DMS 273 (cell line): Measurements from ENCODE around the gene UBE2D2.
"Not testable (repeated sequence)": the region's sequence is repeated elsewhere in the genome, so short reads cannot be mapped to it uniquely, and the experiment has no call there.

Experiments
- DNase-seq: peaks from one replicate; lab custom pipeline; 2025; ENCODE audit not compliant: unreplicated experiment; lab: John Stamatoyannopoulos, UW

Gene UBE2D2

DNA sequence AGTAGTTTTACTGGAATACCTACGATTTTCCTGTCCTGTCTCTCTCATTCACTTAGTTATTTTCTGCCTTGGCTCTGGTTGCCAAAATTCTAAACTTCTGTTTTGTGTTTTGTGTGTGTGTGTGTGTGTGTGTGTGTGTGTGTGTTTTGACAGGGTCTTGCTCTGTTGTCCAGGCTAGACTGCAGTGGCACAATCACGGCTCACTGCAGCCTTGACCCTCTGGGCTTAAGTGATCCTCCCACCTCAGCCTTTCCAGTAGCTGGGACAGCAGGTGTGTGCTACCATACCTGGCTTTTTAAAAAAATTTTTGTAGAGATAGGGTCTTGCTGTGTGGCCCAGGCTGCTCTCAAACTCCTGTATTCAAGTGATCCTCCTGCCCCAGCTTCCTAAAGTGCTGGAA, 17.2 kb downstream of the UBE2D2 start:
- DNase-seq = no peak

DNA sequence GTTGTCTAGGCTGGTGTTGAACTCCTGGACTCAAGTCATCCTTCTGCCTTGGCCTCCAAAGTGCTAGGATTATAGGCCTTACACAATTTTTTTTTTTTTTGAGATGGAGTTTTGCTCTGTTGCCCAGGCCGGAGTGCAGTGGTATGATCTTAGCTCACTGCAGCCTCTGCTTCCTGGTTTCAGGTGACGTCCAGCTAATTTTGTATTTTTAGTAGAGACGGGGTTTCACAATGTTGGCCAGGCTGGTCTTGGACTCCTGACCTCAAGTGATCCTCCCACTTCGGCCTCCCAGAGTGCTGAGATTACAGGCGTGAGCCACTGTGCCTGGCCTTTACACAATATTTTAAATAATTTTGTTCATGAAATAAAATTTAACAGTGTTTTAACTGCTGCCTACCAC, 21.0 kb downstream of the UBE2D2 start:
- not testable (repeated sequence) for DNase-seq

DNA sequence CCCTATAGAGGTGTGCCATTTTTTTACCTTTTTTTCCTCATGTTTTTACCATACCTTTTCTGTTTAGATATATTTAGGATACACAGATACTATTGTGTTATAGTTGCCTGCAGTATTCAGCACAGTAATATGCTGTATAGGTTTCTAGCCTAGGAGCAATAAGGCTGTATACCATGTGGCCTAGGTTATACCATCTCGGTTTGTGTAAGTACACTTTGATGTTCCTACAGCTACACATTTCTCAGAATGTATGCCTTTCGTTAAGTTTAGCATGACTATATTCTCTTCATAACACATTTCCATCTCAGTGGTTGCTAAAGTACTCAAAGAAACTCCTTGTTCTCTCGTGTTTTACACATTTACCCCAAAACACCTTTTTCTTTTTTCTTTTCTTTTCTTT, 23.0 kb downstream of the UBE2D2 start:
- no peak for DNase-seq

DNA sequence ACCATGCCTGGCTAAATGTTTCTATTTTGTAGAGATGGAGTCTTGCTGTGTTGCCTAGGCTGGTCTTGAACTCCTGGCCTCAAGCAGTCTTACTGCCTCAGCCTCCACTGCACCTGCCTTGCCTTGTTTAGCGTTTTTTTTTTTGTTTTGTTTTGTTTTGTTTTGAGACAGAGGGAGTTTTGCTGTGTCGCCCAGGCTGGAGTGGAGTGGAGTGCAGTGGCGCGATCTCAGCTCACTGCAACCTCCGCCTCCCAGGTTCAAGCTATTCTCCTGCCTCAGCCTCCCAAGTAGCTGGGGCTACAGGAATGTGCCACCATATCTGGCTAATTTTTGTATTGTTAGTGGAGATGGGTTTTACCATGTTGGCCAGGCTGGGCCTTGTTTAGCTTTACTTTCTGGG, 27.0 kb downstream of the UBE2D2 start:
- DNase-seq = not testable (repeated sequence)

DNA sequence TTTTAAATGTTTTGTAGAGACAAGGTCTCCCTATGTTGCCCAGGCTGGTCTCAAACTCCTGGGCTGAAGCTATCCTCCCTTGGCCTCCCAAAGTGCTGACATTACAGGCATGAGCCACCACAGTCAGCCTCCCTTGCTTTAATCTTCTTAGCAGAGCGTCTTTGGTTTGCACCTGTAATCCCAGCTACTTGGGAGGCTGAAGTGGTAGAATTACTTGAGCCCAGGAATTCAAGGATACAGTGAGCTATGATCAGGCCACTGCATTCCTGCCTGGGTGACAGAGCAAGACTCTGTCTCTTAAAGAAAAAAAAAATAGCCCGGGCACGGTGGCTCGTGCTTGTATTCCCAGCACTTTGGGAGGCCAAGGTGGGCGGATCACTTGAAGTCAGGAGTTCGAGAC, 27.8 kb downstream of the UBE2D2 start:
- no peak for DNase-seq

DNA sequence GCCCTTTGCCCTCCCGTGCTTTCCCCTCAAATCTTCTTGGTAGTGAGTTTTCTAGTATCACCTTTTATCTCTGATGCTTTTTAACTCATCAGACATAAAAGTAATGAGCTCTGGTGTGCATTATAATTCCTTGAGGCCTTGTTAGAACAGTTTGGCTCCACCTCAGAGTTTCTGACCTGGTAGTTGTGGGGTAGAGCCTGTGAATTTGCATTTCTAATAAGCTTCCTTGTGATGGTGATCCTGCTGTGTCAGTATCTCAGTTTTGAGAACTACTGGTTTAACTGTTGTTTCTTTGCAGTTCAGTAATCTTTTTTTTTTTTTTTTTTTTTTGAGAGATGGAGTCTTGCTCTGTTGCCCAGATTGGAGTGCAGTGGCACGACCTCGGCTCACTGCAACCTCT, 31.1 kb downstream of the UBE2D2 start:
- no peak for DNase-seq

DNA sequence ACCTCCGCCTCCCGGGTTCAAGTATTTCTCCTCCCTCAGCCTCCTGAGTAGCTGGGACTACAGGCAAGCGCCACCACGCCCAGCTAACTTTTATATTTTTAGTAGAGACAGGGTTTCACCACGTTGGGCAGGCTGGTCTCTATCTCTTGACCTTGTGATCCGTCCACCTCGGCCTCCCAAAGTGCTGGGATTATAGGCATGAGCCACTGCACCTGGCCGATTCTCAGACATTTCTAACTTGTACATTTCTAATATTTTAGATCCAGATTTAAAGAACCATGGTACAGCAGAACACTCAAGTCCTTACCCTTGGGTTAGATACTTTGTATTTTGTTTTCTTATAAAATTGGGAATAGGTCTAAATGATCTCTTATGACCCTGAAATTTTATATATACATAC, 31.9 kb downstream of the UBE2D2 start:
- DNase-seq = not testable (repeated sequence)

DNA sequence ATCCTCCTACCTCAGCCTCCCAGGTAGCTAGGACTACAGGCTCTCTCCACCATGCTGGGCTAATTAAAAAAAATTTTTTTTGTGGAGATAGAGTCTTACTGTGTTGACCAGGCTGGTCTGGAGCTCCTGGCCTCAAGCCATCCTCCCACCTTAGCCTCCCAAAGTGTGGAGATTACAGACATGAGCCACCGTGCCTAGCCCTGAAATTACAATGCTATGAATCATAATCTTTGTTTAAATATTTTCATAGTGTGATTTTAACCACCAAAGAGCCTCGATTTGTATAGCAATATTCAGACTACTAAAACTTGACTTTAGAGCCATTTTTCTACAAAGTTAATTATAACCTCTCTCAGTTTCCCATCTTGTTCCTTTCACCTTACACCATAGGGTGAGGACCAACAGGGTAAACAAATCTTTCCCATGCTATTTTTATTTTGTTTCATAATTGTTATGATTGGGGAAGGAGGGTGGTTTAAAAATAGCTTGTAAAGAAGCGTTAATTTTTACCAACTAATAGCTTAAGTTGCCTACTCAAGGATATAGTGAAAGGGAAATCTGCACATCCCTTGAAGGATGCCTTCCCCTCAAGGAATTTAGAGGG, 32.7 kb downstream of the UBE2D2 start:
- no peak for DNase-seq

DNA sequence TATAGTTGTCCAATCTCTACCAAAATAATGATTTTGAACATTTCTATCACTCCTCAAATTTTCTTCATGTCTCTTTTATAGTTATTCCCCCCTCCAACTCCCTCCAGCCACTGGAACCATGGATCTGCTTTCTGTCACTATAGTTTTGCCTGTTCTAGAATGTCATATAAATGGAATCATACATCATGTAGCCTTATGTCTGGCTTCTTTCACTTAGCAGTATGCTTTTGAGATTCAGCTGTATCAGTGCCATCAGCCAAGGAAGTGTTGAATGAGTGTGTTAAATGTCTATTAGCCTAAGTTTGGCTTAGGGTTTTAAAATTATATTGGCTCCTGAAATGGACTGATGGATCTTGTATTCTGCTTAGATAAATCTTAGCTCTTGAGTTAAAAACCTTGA, 36.0 kb downstream of the UBE2D2 start:
- no peak for DNase-seq

DNA sequence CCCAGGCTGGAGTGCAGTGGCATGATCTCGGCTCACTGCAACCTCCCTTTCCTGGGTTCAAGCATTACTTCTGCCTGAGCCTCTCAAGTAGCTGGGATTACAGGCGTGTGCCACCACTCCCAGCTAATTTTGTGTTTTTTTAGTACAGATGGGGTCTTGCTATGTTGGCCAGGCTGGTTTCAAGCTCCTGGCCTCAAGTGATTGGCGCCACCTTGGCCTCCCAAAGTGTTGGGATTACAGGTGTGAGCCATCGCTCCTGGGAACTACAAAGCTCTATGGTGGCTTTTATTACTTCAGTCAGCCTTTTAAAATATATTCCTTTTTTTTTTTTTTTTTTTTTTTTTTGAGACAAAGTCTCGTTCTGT, 37.4 kb downstream of the UBE2D2 start:
- DNase-seq = not testable (repeated sequence)

DNA sequence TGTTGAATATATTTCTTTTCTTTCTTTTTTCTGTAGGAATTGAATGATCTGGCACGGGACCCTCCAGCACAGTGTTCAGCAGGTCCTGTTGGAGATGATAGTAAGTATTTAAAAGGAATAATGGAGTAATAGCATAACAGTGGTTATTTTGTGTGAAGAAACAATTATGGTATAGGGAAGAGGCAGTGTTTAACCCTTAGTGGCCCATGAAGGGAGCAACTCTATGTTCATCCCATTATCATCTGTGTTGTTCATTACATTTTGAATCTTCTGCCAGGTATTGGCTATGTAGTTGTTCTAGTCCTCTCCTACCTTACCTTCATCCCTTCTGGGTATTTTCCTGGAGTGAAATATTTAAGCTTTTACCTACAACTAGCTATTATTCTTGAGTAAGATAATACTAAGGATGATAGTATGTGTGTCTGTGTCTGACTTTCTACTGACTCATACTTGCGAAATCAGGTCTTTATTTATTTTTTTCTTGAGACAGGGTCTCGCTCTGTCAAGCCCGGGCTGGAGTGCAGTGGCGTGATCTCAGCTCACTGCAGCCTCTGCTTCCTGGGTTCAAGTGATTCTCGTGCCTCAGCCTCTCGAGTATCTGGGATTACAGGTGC, 39.3 kb downstream of the UBE2D2 start:
- no peak for DNase-seq

DNA sequence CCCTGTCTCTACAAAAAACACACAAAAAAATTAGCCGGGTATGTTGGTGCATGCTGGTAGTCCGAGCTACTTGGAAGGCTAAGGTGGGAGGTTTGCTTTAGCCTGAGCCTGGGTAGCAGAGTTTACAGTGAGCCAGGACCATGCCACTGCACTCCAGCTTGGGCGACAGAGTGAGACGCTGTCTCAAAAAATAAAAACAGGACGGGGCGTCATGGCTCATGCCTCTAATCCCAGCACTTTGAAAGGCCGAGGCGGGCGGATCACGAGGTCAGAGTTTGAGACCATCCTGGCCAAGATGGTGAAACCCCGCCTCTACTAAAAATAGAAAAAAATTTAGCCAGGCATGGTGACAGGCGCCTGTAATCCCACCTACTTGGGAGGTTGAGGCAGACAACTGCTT, 40.3 kb downstream of the UBE2D2 start:
- no peak for DNase-seq

DNA sequence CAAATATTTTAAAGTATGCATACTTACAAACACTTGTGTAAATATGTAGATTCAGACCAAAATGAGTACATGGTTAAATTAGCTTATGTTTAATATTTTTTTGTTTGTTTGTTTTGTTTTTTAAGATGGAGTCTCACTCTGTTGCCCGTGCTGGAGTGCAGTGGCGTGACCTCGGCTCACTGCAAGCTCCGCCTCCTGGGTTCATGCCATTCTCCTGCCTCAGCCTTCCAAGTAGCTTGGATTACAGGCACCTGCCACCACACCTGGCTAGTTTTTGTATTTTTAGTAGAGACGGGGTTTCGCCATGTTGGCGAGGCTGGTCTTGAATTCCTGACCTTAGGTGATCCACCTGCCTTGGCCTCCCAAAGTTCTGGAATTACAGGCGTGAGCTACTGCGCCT, 40.8 kb downstream of the UBE2D2 start:
- not testable (repeated sequence) for DNase-seq

DNA sequence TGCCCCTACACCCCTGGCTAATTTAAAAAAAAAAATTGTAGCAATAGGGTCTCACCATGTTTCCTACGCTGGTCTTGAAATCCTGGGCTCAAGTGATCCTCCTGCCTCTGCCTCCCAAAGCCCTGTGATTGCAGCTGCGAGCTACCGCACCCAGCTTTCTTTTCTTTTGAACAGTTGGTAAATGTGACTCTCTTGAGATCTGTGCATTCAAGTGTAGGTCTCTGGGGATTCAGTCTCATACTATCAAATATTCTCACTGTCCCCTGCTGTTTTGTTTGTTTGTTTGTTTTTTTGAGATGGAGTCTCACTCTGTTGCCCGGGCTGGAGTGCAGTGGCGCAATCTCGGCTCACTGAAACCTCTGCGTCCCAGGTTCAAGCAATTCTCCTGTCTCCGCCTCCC, 44.7 kb downstream of the UBE2D2 start:
- DNase-seq = no peak

DNA sequence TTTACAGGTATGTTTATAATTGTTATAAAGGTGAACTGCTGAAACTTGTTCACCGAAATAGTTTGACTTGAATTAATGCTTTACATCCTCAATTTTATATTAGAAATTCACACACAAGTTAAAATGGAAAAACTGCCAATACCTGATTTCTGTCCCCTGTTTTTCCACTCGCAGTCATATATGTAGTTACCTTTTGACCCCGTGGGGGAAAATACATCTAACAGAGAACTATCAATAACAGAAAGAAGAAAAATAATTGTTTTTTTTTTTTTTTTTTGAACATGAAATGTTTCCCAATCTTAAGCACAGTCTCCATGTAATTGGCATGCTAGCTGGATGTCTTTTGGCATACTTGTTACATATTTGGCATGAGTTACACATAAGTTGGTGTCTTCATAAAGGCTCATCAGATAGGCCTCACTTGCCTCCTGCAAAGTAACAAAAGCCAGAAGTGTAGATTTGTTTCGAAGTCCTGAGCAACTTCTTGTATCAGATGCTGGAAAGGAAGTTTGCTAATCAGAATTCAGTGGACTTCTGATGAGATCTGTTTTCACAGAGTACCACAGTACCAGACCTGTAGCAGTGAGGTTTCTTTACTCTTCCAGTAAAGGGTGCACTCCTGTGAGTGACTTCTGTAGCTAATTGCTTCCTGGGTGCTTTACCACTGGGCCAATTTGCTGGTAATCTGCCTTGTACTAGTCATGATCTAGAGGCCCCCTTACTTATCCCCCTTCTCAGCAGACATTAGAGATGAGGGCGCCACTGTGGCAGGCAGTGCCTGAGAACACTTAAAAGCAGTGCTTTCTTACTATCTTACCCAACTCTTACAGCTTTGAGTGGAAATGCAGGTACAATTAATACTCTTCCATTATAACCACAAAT, 50.8 kb downstream of the UBE2D2 start:
- no peak for DNase-seq

DNA sequence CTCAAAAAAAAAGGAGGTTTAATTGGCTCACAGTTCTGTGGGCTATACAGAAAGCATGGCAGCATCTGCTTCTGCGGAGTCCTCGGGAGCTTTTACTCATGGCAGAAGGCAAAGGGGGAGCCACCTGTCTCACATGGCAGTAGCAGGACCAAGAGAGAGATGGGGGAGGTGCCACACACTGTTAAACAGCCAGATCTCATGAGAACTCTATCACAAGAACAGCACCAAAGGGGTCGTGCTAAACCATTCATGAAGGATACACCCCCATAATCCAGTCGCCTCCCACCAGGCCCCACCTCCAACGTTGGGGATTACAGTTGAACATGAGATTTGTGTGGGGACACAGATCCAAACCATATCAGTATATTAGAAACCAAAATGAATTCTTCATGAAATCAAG, 58.7 kb downstream of the UBE2D2 start:
- DNase-seq = peak; percentile 44

DNA sequence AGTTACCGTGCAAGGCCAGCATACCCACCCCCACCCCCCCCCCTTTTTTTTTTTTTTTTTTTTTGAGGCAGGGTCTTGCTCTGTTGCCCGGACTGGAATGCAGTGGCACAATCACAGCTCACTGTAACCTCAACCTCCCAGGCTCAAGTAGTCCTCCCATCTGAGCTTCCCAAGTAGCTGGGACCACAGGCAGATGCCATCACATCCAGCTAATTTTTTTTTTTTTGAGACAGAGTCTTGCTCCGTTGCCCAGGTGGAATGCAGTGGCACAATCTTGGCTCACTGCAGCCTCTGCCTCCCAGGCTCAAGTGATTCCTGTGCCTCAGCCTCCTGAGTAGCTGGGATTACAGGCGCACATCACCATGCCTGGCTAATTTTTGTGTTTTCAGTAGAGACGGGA, 64.3 kb downstream of the UBE2D2 start:
- not testable (repeated sequence) for DNase-seq

DNA sequence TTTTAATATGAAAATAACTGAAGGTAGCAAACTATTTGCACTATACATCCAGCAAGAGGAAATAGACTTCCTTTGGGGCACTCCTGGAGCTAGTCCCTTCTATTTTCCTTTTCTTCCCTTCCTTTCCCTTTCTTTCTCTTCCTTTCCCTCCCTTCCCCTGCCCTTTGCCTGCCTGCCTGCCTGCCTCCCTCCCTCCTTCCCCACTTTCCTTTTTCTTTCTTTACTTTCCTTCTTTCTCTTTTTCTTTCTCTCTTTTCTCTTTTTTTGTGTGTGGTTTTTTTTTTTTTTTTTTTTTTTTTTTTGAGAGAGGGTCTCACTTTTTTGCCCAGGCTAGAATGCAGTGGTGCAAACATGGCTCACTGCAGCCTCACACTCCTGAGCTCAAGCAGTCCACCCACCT, 69.7 kb downstream of the UBE2D2 start:
- DNase-seq = no peak

DNA sequence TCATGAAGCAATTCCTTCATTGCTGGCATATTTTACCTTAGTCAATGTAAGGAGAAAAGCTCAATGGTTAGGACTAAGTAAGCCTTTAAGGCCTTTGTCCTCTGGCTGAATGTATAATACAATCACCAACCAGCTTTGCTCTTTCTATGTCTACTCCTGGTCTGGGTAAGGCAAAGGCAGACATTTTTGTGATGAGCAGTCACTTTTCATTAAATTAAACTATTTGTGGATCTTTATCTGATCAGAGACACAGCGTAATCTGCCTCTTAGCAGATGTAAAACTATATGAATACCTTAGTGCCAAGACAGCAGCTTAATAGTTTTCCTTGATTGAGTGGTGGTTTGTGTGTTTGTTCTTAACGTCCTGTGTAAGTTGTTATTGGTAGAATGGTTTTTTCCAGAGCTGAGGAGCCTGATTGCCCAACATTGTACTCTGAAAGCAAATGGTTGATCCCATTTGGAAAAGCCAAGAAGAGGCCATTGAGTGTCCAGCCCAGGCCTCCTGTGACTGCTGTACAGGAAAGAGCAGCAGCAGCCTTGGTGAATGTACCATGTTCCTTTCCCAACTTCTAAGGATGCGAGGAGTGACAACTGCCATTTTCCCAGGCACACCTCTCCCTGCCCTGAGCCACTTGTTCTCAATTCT, 70.5 kb downstream of the UBE2D2 start:
- DNase-seq = no peak

DNA sequence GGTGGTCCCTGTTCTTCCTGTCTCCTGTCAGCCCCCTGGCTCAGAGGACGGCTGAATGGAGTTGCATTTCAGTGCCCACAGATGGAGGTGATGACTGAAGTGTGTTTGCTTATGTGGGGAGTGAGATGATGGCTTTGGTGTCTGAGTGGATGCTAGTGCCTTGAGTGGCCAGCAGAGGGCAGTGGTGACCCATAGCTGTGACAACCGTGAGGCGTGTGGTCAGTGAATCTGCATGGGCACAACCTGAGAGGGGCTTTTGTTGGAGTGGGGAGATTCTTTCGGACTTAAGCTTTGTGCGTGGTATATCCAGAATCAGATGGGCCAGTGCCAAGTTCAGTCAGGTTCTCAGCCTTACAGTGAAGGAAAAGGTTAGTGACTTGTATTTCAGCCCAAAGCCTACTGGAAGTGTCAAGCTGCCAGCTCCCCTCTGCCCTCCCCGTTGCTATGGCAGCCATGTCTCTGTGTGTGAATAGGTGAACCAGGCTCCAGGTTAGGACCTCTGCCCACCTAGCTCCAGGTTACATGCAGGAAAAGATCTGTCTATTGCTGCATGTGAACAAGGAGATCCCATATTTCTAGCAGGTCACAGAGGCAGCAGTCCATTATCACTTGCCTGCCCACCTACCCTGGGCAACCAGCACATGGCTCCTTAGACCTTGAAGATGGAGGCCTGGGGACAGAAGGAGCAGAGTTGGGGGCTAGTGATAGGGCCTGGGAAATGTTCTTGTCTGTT, 72.3 kb downstream of the UBE2D2 start:
- DNase-seq = peak; percentile 88

DNA sequence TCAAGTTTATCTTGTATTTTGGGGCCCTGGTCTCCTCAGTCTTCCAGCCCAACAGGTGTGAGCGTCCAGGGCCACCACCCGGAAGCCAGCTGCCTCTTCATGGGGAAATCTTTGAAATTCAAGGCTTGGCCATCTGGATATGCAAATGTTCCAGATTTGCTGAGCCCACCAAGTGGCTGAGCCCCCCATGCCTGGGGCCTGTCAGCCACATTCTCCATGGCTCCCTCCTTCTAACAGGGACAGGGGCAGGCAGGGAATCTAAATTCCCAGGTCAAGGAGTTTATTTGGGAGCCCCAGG, 72.8 kb downstream of the UBE2D2 start:
- DNase-seq = peak; percentile 70
